K562 (cell line): ENCODE results near the gene DDX51. TPM values are rescaled to one million over a fixed set of nuclear protein-coding genes. Genes with fewer than 3 reads are reported as not detected.

Source experiments
- ATAC-seq: fragments of 200-7000 bp; cut with Tn5 transposase; 3 replicates; pipeline ENCODE4 v1.9.1; 2020; ENCODE audit warnings: moderate library complexity
- BruUV-seq: library from RNA; stranded (reverse); fragments of 400-500 nt; replicated peaks from 2 replicates; lab custom pipeline; 2021; lab: Mats Ljungman, UMichigan
- CTCF ChIA-PET: fragments of 300-600 bp; formaldehyde crosslinking; extraction: SDS; loops from one replicate; lab custom pipeline; 2021; ENCODE audit warnings: low intra/inter-chr PET ratio; lab: Yijun Ruan, JAX
- POLR2A ChIA-PET: fragments of 300-600, 350-650 bp; sonication (Branson Sonifier 250); formaldehyde crosslinking; extraction: SDS; loops from one replicate; lab custom pipeline; 2021; ENCODE audit warnings: antibody characterized with exemption, inconsistent platforms; lab: Yijun Ruan, JAX
- DNase-seq, 4 experiments: peaks; one replicate each; pipeline versions ENCODE4 v3.0.0 to v3.0.0-alpha.2; 2011 to 2018; ENCODE audit warnings: low spot score in 3 of 4, mixed read lengths in 3 of 4; ENCODE audit errors: extremely low read depth in 1 of 4
- FAIRE-seq: peaks from 2 replicates; lab custom pipeline; 2011; peaks lifted over from hg19 to GRCh38; lab: Jason Lieb, UNC
- H2AFZ ChIP-seq: 2 replicates; pipeline ENCODE4 v1.6.0; 2011; ENCODE audit warnings: low read depth, low read length, control low read depth, inconsistent platforms
- H3K27ac ChIP-seq: fragments of 200-600 bp; 3 replicates; pipeline ENCODE4 v1.8.0; 2011; ENCODE audit warnings: low read depth, mild to moderate bottlenecking, control low read depth, inconsistent platforms, low read length, moderate library complexity, mixed read lengths; ENCODE audit errors: extremely low read depth
- H3K27me3 ChIP-seq, 2 experiments: fragments of 300-600 bp in 1 of 2; 2 replicates in 1 of 2; 3 replicates in 1 of 2; pipeline versions ENCODE4 v1.6.0 to v1.8.0; 2011; ENCODE audit warnings: inconsistent platforms in 2 of 2, low read length in 2 of 2, mild to moderate bottlenecking in 1 of 2, mixed read lengths in 1 of 2, moderate library complexity in 1 of 2; ENCODE audit not compliant: control insufficient read depth in 2 of 2, insufficient read depth in 2 of 2
- H3K36me3 ChIP-seq: fragments of 300-600 bp; 3 replicates; pipeline ENCODE4 v1.8.0; 2011; ENCODE audit warnings: mild to moderate bottlenecking, low read length, inconsistent platforms; ENCODE audit not compliant: control insufficient read depth, insufficient read depth
- H3K4me1 ChIP-seq, 2 experiments: fragments of 200-600 bp in 1 of 2; replicated peaks in 1 of 2; 2 replicates in 1 of 2; 3 replicates in 1 of 2; pipeline versions ENCODE4 v1.5.1 to v1.8.0; 2011; ENCODE audit warnings: inconsistent platforms in 2 of 2, low read length in 2 of 2, mild to moderate bottlenecking in 1 of 2, mixed read lengths in 1 of 2, moderate library complexity in 1 of 2; ENCODE audit not compliant: control insufficient read depth in 2 of 2, insufficient read depth in 2 of 2
- H3K4me2 ChIP-seq: 2 replicates; pipeline ENCODE4 v1.6.1; 2011; ENCODE audit warnings: low read length, control low read depth, inconsistent platforms, mixed read lengths; ENCODE audit not compliant: insufficient read depth
- H3K4me3 ChIP-seq: fragments of 200-600 bp; sonication (generic), shearing (Covaris generic); 2 replicates; pipeline ENCODE4 v1.5.1; 2016; ENCODE audit warnings: control low read depth, inconsistent platforms
- H3K79me2 ChIP-seq: fragments of 200-600 bp; 3 replicates; pipeline ENCODE4 v1.8.0; 2011; ENCODE audit warnings: low read length, inconsistent platforms; ENCODE audit not compliant: control insufficient read depth, insufficient read depth
- H3K9ac ChIP-seq, 2 experiments: 2 replicates each; pipeline versions ENCODE4 v1.6.0 to v1.6.1; 2011; ENCODE audit warnings: low read depth in 2 of 2, low read length in 2 of 2, control low read depth in 1 of 2, inconsistent platforms in 1 of 2, mild to moderate bottlenecking in 1 of 2, mixed read lengths in 1 of 2; ENCODE audit not compliant: insufficient read depth in 1 of 2
- H3K9me1 ChIP-seq: one replicate; pipeline ENCODE4 v1.6.0; 2011; ENCODE audit warnings: inconsistent platforms, mild to moderate bottlenecking, low read length, moderate library complexity; ENCODE audit not compliant: control insufficient read depth, insufficient read depth
- H3K9me3 ChIP-seq: replicated peaks from 2 replicates; pipeline ENCODE4 v1.5.1; 2011; ENCODE audit warnings: low read depth, low read length, inconsistent platforms; ENCODE audit not compliant: control insufficient read depth, insufficient read depth
- H4K20me1 ChIP-seq: replicated peaks from 2 replicates; pipeline ENCODE4 v1.6.1; 2011; ENCODE audit warnings: low read length, inconsistent platforms, mixed read lengths; ENCODE audit not compliant: control insufficient read depth, insufficient read depth
- BACH1 ChIP-seq: fragments of 200-800 bp; sonication (Bioruptor generic); IDR thresholded peaks from 2 replicates; pipeline ENCODE4 v1.6.1; 2016; ENCODE audit warnings: missing genetic modification characterization, missing compliant biosample characterization
- DMBX1 ChIP-seq: fragments of 250-450 bp; sonication (Bioruptor Pico); IDR thresholded peaks from 2 replicates; pipeline ENCODE4 v1.8.0; 2022; ENCODE audit warnings: inconsistent platforms, mild to moderate bottlenecking, moderate library complexity, borderline replicate concordance
- HLTF ChIP-seq: fragments of 450-650 bp; IDR thresholded peaks from 2 replicates; pipeline ENCODE4 v1.6.1; 2016
- IFI16 ChIP-seq: fragments of 250-450 bp; sonication (Bioruptor Pico); IDR thresholded peaks from 2 replicates; pipeline ENCODE4 v2.1.2; 2022; ENCODE audit warnings: mild to moderate bottlenecking, inconsistent platforms
- IRF2 ChIP-seq: sonication (generic); formaldehyde crosslinking; IDR thresholded peaks from 2 replicates; pipeline ENCODE4 v1.8.1; 2022; ENCODE audit warnings: mild to moderate bottlenecking, missing genetic modification reagents
- MCM3 ChIP-seq: fragments of 450-650 bp; IDR thresholded peaks from 2 replicates; pipeline ENCODE4 v1.6.1; 2016
- NONO ChIP-seq, 2 experiments: fragments of 200-400 bp in 1 of 2; fragments of 450-650 bp in 1 of 2; formaldehyde crosslinking in 1 of 2; IDR thresholded peaks; 2 replicates each; pipeline ENCODE4 v1.6.1; 2017; ENCODE audit warnings: low read depth in 2 of 2, mild to moderate bottlenecking in 2 of 2, moderate library complexity in 2 of 2, low read length in 1 of 2
- SIRT6 ChIP-seq: IDR thresholded peaks from one replicate; pipeline ENCODE4 v1.6.1; 2012; ENCODE audit warnings: low read depth, mild to moderate bottlenecking, control low read depth, inconsistent platforms, low read length, moderate library complexity
- SLC30A9 ChIP-seq: fragments of 250-450 bp; sonication (Bioruptor Pico); IDR thresholded peaks from 2 replicates; pipeline ENCODE4 v1.8.0; 2022; ENCODE audit warnings: mild to moderate bottlenecking, moderate library complexity
- SPI1 ChIP-seq: IDR thresholded peaks from 2 replicates; pipeline ENCODE4 v1.6.1; 2011; ENCODE audit warnings: low read depth, low read length, control low read depth, borderline replicate concordance
- SRSF7 ChIP-seq: fragments of 200-400 bp; formaldehyde crosslinking; optimal IDR thresholded peaks from 2 replicates; pipeline ENCODE3; 2017; ENCODE audit warnings: mild to moderate bottlenecking, low read depth, low read length
- ZFP1 ChIP-seq: fragments of 450-650 bp; formaldehyde crosslinking; IDR thresholded peaks from 2 replicates; pipeline ENCODE4 v1.4.0; 2020; ENCODE audit warnings: mild to moderate bottlenecking, mixed read lengths
- WGBS: fragments of 100-300 bp; shearing (Covaris generic); methylation state at CpG from one replicate; pipeline ENCODE4 v1.1.6; 2016; ENCODE audit warnings: low coverage, mixed read lengths; ENCODE audit not compliant: insufficient coverage; ENCODE audit errors: missing lambda C conversion rate; 5-methylcytosine and 5-hydroxymethylcytosine counted together
- in situ Hi-C: fragments of 300-500 bp; cut with MboI; formaldehyde crosslinking; loops from 4 replicates; pipeline ENCODE4 v1.15.0; 2018; ENCODE audit warnings: inconsistent platforms, mixed read lengths
- intact Hi-C: fragments of 100-400 bp; cut with micrococcal nuclease; formaldehyde crosslinking; loops from 2 replicates; pipeline ENCODE4 v1.14.2; 2022
- polyA plus RNA-seq, 8 experiments: library from polyadenylated mRNA; depleted of rRNA in 4 of 8; stranded (reverse) in 5 of 8; unstranded in 3 of 8; fragments of >200 nt; fragmentation: Nextera tagmentation in 2 of 8; fragmentation: Illumina TruSeq in 1 of 8; extraction: Ambion mirVana in 2 of 8; extraction: Trizol in 1 of 8; gene quantifications; 2 replicates each; pipeline versions ENCODE4 v1.2.1 to v1.2.3, GENCODE V29; 2011 to 2014; ENCODE audit warnings: inconsistent platforms in 1 of 8, missing spikeins in 1 of 8
- total RNA-seq, 7 experiments: library from RNA; depleted of rRNA in 6 of 7; stranded (reverse); fragments of >200 nt in 6 of 7; fragmentation: Illumina TruSeq in 2 of 7; extraction: Trizol in 2 of 7; gene quantifications; 2 replicates each; pipeline versions ENCODE4 v1.2.1 to v1.2.3, GENCODE V29; 2011 to 2021; ENCODE audit warnings: low replicate concordance in 1 of 7
- TF ChIP-seq, protein P1 (sequence below): sonication (generic); formaldehyde crosslinking; IDR thresholded peaks from 2 replicates; pipeline ENCODE4 v1.8.1; 2022; ENCODE audit warnings: missing genetic modification reagents
- TF ChIP-seq, protein P2 (sequence below): sonication (generic); formaldehyde crosslinking; IDR thresholded peaks from 2 replicates; pipeline ENCODE4 v1.5.0; 2020; ENCODE audit warnings: missing genetic modification reagents
- TF ChIP-seq, protein P3 (sequence below): sonication (generic); formaldehyde crosslinking; IDR thresholded peaks from 2 replicates; pipeline ENCODE4 v1.8.1; 2023; ENCODE audit warnings: mild to moderate bottlenecking, missing genetic modification reagents

Gene DDX51
- total and polyA plus RNA-seq, 9 of the 15 experiments (the other 6 are each of a cell fraction or from before 2014, with no cell fraction given), result 1.1 to 35.9 (median 12.4) TPM

DNA sequence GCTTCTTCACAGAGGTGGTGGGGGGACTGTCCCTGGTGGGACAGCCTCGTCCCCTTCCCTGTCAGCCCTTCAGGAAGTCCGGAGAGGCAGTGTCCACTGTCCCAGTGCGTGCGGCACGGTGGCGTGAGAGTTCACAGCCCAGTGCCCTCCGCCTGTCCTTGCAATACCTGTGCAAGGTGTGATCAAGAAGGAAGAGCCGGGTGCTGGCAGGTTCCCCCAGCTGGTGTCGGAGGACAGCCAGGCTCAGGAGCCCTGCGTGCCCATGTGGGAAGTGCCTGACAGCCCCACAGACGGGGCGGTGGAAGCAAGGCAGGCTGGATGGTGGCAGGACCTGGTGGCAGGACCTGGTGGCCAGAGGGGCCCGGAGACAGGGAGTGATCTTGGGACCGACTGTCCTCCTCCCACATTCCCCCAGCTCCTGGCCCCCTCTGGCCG, 16.5 kb upstream of the DDX51 start:
- Histone ChIP-seq H3K4me3 (no peak overlapping the region), H3K9me1 (no peaks in the 10 kb centered on the region), H3K4me1 (peaks cover 0 to 32% of the 10 kb centered on the region in 2 experiments; a peak in 2 of 5 replicates), H3K79me2 (no peaks in the 10 kb centered on the region), H2AFZ (no peak overlapping the region), H3K27me3 (no peaks in the 10 kb centered on the region; a peak in 1 of 5 replicates), H3K4me2 (no peak overlapping the region), H4K20me1 (no peaks in the 10 kb centered on the region)
- intact Hi-C loops, result no loop called here
- TF ChIP-seq SIRT6 (no peak), SPI1 (no peak), NONO (IDR thresholded peaks at IDR 0.05; ENCODE audit: low read depth in 2 of 2, low read length in 1 of 2) (no peak), ZFP1 (CRISPR knock-in tag) (no peak), HLTF (no peak), BACH1 (tag) (no peak), SLC30A9 (CRISPR knock-in tag) (no peak), MCM3 (no peak), IFI16 (CRISPR knock-in tag) (no peak), DMBX1 (CRISPR knock-in tag) (no peak), SRSF7 (no peak), IRF2 (CRISPR knock-in tag) (no peak)
- TF ChIP-seq, protein P1, sequence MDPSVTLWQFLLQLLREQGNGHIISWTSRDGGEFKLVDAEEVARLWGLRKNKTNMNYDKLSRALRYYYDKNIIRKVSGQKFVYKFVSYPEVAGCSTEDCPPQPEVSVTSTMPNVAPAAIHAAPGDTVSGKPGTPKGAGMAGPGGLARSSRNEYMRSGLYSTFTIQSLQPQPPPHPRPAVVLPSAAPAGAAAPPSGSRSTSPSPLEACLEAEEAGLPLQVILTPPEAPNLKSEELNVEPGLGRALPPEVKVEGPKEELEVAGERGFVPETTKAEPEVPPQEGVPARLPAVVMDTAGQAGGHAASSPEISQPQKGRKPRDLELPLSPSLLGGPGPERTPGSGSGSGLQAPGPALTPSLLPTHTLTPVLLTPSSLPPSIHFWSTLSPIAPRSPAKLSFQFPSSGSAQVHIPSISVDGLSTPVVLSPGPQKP (CRISPR knock-in tag), result no peak
- TF ChIP-seq, protein P2, sequence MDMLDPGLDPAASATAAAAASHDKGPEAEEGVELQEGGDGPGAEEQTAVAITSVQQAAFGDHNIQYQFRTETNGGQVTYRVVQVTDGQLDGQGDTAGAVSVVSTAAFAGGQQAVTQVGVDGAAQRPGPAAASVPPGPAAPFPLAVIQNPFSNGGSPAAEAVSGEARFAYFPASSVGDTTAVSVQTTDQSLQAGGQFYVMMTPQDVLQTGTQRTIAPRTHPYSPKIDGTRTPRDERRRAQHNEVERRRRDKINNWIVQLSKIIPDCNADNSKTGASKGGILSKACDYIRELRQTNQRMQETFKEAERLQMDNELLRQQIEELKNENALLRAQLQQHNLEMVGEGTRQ (CRISPR knock-in tag), result no peak
- TF ChIP-seq, protein P3, sequence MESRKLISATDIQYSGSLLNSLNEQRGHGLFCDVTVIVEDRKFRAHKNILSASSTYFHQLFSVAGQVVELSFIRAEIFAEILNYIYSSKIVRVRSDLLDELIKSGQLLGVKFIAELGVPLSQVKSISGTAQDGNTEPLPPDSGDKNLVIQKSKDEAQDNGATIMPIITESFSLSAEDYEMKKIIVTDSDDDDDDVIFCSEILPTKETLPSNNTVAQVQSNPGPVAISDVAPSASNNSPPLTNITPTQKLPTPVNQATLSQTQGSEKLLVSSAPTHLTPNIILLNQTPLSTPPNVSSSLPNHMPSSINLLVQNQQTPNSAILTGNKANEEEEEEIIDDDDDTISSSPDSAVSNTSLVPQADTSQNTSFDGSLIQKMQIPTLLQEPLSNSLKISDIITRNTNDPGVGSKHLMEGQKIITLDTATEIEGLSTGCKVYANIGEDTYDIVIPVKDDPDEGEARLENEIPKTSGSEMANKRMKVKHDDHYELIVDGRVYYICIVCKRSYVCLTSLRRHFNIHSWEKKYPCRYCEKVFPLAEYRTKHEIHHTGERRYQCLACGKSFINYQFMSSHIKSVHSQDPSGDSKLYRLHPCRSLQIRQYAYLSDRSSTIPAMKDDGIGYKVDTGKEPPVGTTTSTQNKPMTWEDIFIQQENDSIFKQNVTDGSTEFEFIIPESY, result no peak
- TF ChIP-seq, all 486 proteins: peak for 0
- Histone ChIP-seq H3K9ac (no peak overlapping the region), H3K36me3 (peaks cover 29% of the 10 kb centered on the region), H3K27ac (no peak overlapping the region), H3K9me3 (peaks cover 23% of the 10 kb centered on the region)
- DNase-seq (no peak), FAIRE-seq (no peak), ATAC-seq (no peak)
- ChIA-PET CTCF (no interaction called here), POLR2A (interaction anchor here (0.6 to 1.0 kb wide), 3 partner anchors 19 to 363 kb away, joined by 3 to 4 read pairs (median 3); no protein-coding TSS in a partner anchor)
- no TSS peak for BruUV-seq
- in situ Hi-C loops, result no loop called here
- WGBS, result 82% methylated on average over 11 of the region's 15 CpGs
